Measurements from ENCODE around the gene RBFOX2.

DNA sequence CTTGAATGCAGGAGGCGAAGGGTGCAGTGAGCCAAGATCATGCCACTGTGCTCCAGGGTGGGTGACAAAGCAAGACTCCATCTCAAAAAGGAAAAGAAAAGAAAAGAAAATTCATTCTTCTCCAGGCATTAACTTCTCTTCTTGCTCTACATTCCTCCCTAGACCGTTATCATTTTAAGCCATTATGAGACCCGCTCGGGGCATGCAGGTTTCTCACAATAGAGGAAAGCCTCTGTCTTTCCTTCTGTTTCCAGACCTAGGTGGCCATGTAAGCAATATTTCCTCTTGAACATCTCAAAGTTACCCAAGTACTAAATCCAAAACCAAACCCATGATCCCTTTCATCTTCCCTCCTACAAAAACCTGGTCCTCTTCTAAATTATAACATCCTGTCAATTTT, 139.6 kb downstream of the RBFOX2 start:
- TF ChIP-seq POLR2A (IDR thresholded peaks at IDR 0.05; ENCODE audit: low read depth, low read length) = no peak
- TF ChIP-seq, protein P1, sequence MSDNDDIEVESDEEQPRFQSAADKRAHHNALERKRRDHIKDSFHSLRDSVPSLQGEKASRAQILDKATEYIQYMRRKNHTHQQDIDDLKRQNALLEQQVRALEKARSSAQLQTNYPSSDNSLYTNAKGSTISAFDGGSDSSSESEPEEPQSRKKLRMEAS (IDR thresholded peaks at IDR 0.05; ENCODE audit: insufficient read depth, insufficient read length) = no peak
